Measurements from ENCODE around the gene LRP8.

LRP8 gene

GRCh38 chr1:53326088-53326597, 1.7 kb downstream of the LRP8 start:
- H3K4me1 ChIP-seq (ENCODE audit: control insufficient read depth in 1 of 2, insufficient read depth in 2 of 2, low read length in 2 of 2): peaks cover 0 to 25% of the 10 kb centered on the region in 2 donors
- no peaks in the 10 kb centered on the region for H3K9me3 ChIP-seq (ENCODE audit: control insufficient read depth in 1 of 2, low read length in 2 of 2)
- H3K27ac ChIP-seq (ENCODE audit: low read length): peak overlapping the region; percentile 23

GRCh38 chr1:53325326-53326087, 2.4 kb downstream of the LRP8 start:
- Histone ChIP-seq H3K27me3 (ENCODE audit: low read depth, low read length) (no peaks in the 10 kb centered on the region), H3K4me3 (ENCODE audit: low read depth in 1 of 2, low read length in 2 of 2) (peak overlapping the region; percentile 60 to 81), H3K27ac (ENCODE audit: low read length) (peak overlapping the region; percentile 23), H3K36me3 (ENCODE audit: control insufficient read depth in 1 of 2, insufficient read depth in 2 of 2, low read length in 2 of 2) (no peaks in the 10 kb centered on the region), H3K4me1 (ENCODE audit: control insufficient read depth in 1 of 2, insufficient read depth in 2 of 2, low read length in 2 of 2) (peaks cover 0 to 25% of the 10 kb centered on the region in 2 donors), H3K9me3 (ENCODE audit: control insufficient read depth in 1 of 2, low read length in 2 of 2) (no peaks in the 10 kb centered on the region)

More at GRCh38 chr1:53326088-53326597, 1.7 kb downstream of the LRP8 start:
- H3K36me3 ChIP-seq (ENCODE audit: control insufficient read depth in 1 of 2, insufficient read depth in 2 of 2, low read length in 2 of 2): no peaks in the 10 kb centered on the region
- no peaks in the 10 kb centered on the region for H3K27me3 ChIP-seq (ENCODE audit: low read depth, low read length)
- peak overlapping the region; percentile 60 to 81 for H3K4me3 ChIP-seq (ENCODE audit: low read depth in 1 of 2, low read length in 2 of 2)

- no peaks in the 10 kb centered on the region for H3K27me3 ChIP-seq (ENCODE audit: low read depth, low read length)
- no peaks in the 10 kb centered on the region for H3K36me3 ChIP-seq (ENCODE audit: control insufficient read depth in 1 of 2, insufficient read depth in 2 of 2, low read length in 2 of 2)
- peaks cover 0 to 25% of the 10 kb centered on the region in 2 donors for H3K4me1 ChIP-seq (ENCODE audit: control insufficient read depth in 1 of 2, insufficient read depth in 2 of 2, low read length in 2 of 2)
- H3K9me3 ChIP-seq (ENCODE audit: control insufficient read depth in 1 of 2, low read length in 2 of 2): no peaks in the 10 kb centered on the region
- H3K4me3 ChIP-seq (ENCODE audit: low read depth in 1 of 2, low read length in 2 of 2): no peak overlapping the region
- no peak overlapping the region for H3K27ac ChIP-seq (ENCODE audit: low read length)
These were observed 3.1 kb downstream of the LRP8 start for GRCh38 chr1:53324728-53325297.

- H3K27me3 ChIP-seq (ENCODE audit: low read depth, low read length): no peaks in the 10 kb centered on the region
- H3K36me3 ChIP-seq (ENCODE audit: control insufficient read depth in 1 of 2, insufficient read depth in 2 of 2, low read length in 2 of 2): no peaks in the 10 kb centered on the region
- H3K4me3 ChIP-seq (ENCODE audit: low read depth in 1 of 2, low read length in 2 of 2): no peak overlapping the region
- H3K9me3 ChIP-seq (ENCODE audit: control insufficient read depth in 1 of 2, low read length in 2 of 2): no peaks in the 10 kb centered on the region
- H3K4me1 ChIP-seq (ENCODE audit: control insufficient read depth in 1 of 2, insufficient read depth in 2 of 2, low read length in 2 of 2): peaks cover 0 to 25% of the 10 kb centered on the region in 2 donors
- H3K27ac ChIP-seq (ENCODE audit: low read length): no peak overlapping the region
These were observed 3.5 kb downstream of the LRP8 start for GRCh38 chr1:53324321-53324720.

GRCh38 chr1:53323316-53323715, 4.6 kb downstream of the LRP8 start:
- Histone ChIP-seq H3K36me3 (ENCODE audit: control insufficient read depth in 1 of 2, insufficient read depth in 2 of 2, low read length in 2 of 2) (no peaks in the 10 kb centered on the region), H3K27me3 (ENCODE audit: low read depth, low read length) (no peaks in the 10 kb centered on the region), H3K4me1 (ENCODE audit: control insufficient read depth in 1 of 2, insufficient read depth in 2 of 2, low read length in 2 of 2) (peaks cover 0 to 23% of the 10 kb centered on the region in 2 donors), H3K27ac (ENCODE audit: low read length) (no peak overlapping the region), H3K9me3 (ENCODE audit: control insufficient read depth in 1 of 2, low read length in 2 of 2) (no peaks in the 10 kb centered on the region), H3K4me3 (ENCODE audit: low read depth in 1 of 2, low read length in 2 of 2) (no peak overlapping the region)

- no peaks in the 10 kb centered on the region for H3K27me3 ChIP-seq (ENCODE audit: low read depth, low read length)
- H3K27ac ChIP-seq (ENCODE audit: low read length): no peak overlapping the region
- H3K4me1 ChIP-seq (ENCODE audit: control insufficient read depth in 1 of 2, insufficient read depth in 2 of 2, low read length in 2 of 2): peaks cover 0 to 15% of the 10 kb centered on the region in 2 donors
These were observed 5.9 kb downstream of the LRP8 start for GRCh38 chr1:53321776-53322602.

GRCh38 chr1:53321366-53321765, 6.5 kb downstream of the LRP8 start:
- H3K36me3 ChIP-seq (ENCODE audit: control insufficient read depth in 1 of 2, insufficient read depth in 2 of 2, low read length in 2 of 2): no peaks in the 10 kb centered on the region
- no peak overlapping the region for H3K4me3 ChIP-seq (ENCODE audit: low read depth in 1 of 2, low read length in 2 of 2)
- H3K9me3 ChIP-seq (ENCODE audit: control insufficient read depth in 1 of 2, low read length in 2 of 2): no peaks in the 10 kb centered on the region
- H3K27ac ChIP-seq (ENCODE audit: low read length): no peak overlapping the region
- no peaks in the 10 kb centered on the region for H3K27me3 ChIP-seq (ENCODE audit: low read depth, low read length)
- peaks cover 0 to 9% of the 10 kb centered on the region in 2 donors for H3K4me1 ChIP-seq (ENCODE audit: control insufficient read depth in 1 of 2, insufficient read depth in 2 of 2, low read length in 2 of 2)

More at GRCh38 chr1:53321776-53322602, 5.9 kb downstream of the LRP8 start:
- Histone ChIP-seq H3K36me3 (ENCODE audit: control insufficient read depth in 1 of 2, insufficient read depth in 2 of 2, low read length in 2 of 2) (no peaks in the 10 kb centered on the region), H3K4me3 (ENCODE audit: low read depth in 1 of 2, low read length in 2 of 2) (no peak overlapping the region), H3K9me3 (ENCODE audit: control insufficient read depth in 1 of 2, low read length in 2 of 2) (no peaks in the 10 kb centered on the region)

GRCh38 chr1:53320646-53321045, 7.2 kb downstream of the LRP8 start:
- Histone ChIP-seq H3K4me3 (ENCODE audit: low read depth in 1 of 2, low read length in 2 of 2) (no peak overlapping the region), H3K36me3 (ENCODE audit: control insufficient read depth in 1 of 2, insufficient read depth in 2 of 2, low read length in 2 of 2) (no peaks in the 10 kb centered on the region), H3K9me3 (ENCODE audit: control insufficient read depth in 1 of 2, low read length in 2 of 2) (no peaks in the 10 kb centered on the region), H3K27me3 (ENCODE audit: low read depth, low read length) (no peaks in the 10 kb centered on the region), H3K27ac (ENCODE audit: low read length) (no peak overlapping the region), H3K4me1 (ENCODE audit: control insufficient read depth in 1 of 2, insufficient read depth in 2 of 2, low read length in 2 of 2) (peaks cover 0 to 3% of the 10 kb centered on the region in 2 donors)

GRCh38 chr1:53319296-53320101, 8.4 kb downstream of the LRP8 start:
- Histone ChIP-seq H3K4me3 (ENCODE audit: low read depth in 1 of 2, low read length in 2 of 2) (no peak overlapping the region), H3K4me1 (ENCODE audit: control insufficient read depth in 1 of 2, insufficient read depth in 2 of 2, low read length in 2 of 2) (no peaks in the 10 kb centered on the region), H3K27me3 (ENCODE audit: low read depth, low read length) (no peaks in the 10 kb centered on the region), H3K36me3 (ENCODE audit: control insufficient read depth in 1 of 2, insufficient read depth in 2 of 2, low read length in 2 of 2) (no peaks in the 10 kb centered on the region), H3K9me3 (ENCODE audit: control insufficient read depth in 1 of 2, low read length in 2 of 2) (no peaks in the 10 kb centered on the region), H3K27ac (ENCODE audit: low read length) (no peak overlapping the region)

- H3K36me3 ChIP-seq (ENCODE audit: control insufficient read depth in 1 of 2, insufficient read depth in 2 of 2, low read length in 2 of 2): no peaks in the 10 kb centered on the region
- no peak overlapping the region for H3K4me3 ChIP-seq (ENCODE audit: low read depth in 1 of 2, low read length in 2 of 2)
- no peaks in the 10 kb centered on the region for H3K4me1 ChIP-seq (ENCODE audit: control insufficient read depth in 1 of 2, insufficient read depth in 2 of 2, low read length in 2 of 2)
- H3K27ac ChIP-seq (ENCODE audit: low read length): no peak overlapping the region
- H3K9me3 ChIP-seq (ENCODE audit: control insufficient read depth in 1 of 2, low read length in 2 of 2): no peaks in the 10 kb centered on the region
- H3K27me3 ChIP-seq (ENCODE audit: low read depth, low read length): no peaks in the 10 kb centered on the region
These were observed 10.0 kb downstream of the LRP8 start for GRCh38 chr1:53317646-53318539.

Data from muscle layer of duodenum (tissue), 2 donors.